Loucy (cell line): ENCODE data around the gene CPXM2.

Source experiments
- CTCF ChIP-seq: fragments of 200-600 bp; sonication (generic); conservative IDR thresholded peaks from 2 replicates; pipeline ENCODE4 v1.5.1; 2014; ENCODE audit warnings: mild to moderate bottlenecking, antibody characterized with exemption, low read length
- EZH2phosphoT487 ChIP-seq: fragments of 200-600 bp; IDR thresholded peaks from 2 replicates; pipeline ENCODE4 v1.6.1; 2018; ENCODE audit warnings: antibody characterized with exemption, mild to moderate bottlenecking, moderate library complexity, borderline replicate concordance

GRCh38 chr10:123865880-123866279 lies 25.7 kb downstream of the CPXM2 start:
- no peak for TF ChIP-seq CTCF
- TF ChIP-seq EZH2phosphoT487 = no peak
